Fibroblast of upper back skin (primary cell): Measurements from ENCODE around the gene NES.

Source experiments
- DNase-seq: peaks from one replicate; pipeline ENCODE4 v3.0.0-alpha.2; 2013

NES gene

GRCh38 chr1:156703336-156703735, 26.1 kb upstream of the NES start:
- no peak for DNase-seq

- DNase-seq = no peak
These were observed 23.7 kb upstream of the NES start for GRCh38 chr1:156700736-156701531.

- no peak for DNase-seq
These were observed 21.8 kb upstream of the NES start for GRCh38 chr1:156698995-156699394.

GRCh38 chr1:156697481-156697880, 20.3 kb upstream of the NES start:
- DNase-seq = no peak

DNA sequence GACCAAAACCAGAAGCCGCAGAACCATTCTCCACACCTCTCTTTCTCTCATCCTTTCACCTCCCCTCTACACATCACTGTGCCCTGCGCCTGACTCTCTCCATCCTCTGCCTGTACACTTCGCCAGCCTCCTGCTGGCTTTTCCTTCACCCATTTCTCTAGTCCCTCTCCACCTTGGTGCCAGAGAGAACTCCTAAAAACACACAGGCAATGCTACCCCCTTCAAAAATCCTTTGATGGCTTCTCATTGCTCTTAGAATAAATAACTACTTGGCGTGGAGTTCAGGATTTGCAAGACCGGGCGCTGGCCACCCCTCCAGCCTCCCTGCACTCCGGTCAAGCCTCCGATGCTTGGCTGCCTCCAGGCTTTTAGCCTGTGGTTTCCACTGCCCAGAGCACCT, 19.5 kb upstream of the NES start:
- no peak for DNase-seq

- no peak for DNase-seq
These were observed 17.4 kb upstream of the NES start for GRCh38 chr1:156694690-156694962.

- no peak for DNase-seq
These were observed 16.9 kb upstream of the NES start for GRCh38 chr1:156693848-156694689.

DNA sequence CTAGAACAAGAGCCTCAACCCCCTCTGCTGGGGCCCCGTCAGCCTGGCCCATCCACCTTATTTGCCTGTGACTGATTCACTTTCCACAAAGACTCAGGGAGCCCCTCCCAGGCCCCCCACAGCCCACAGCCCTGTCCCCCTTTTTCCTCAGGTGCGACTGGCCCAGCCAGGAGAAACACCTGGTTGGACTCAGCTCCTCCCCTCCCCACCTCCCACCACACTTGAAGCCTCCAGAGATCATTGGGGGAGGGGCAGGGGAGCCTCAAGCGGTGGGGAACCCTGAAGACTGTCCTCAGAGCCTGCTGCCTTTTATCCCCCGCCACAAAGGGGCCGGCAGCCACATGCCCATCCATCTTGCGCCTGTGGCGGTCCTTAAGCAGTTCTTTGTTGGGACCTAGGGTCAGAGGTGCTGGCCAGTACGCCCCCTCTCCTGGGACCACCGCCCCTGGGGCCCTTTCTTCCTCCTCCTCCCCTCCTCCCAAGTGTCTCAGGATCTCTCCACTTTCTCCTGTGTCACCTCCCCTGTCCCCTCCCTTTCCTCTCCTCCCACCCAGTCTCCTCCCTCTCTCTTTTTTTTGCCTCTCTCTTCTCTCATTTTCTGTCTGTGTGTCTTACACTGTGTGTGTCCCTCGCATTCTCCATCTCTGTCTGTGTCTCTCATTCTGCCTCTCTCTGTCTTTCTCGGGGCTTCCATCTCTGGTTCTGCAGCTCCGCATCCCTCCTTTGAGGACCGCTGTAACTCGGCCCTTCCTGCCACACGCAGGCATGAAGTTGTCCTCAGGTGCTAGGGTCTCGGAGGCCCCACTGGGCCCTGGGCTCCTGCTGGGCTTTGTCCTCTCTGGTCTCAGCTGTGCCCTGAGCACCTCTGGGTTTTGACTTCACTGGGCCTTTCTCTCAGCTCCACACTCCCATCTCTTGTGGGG, 16.0 kb upstream of the NES start:
- DNase-seq = peak; percentile 70

DNA sequence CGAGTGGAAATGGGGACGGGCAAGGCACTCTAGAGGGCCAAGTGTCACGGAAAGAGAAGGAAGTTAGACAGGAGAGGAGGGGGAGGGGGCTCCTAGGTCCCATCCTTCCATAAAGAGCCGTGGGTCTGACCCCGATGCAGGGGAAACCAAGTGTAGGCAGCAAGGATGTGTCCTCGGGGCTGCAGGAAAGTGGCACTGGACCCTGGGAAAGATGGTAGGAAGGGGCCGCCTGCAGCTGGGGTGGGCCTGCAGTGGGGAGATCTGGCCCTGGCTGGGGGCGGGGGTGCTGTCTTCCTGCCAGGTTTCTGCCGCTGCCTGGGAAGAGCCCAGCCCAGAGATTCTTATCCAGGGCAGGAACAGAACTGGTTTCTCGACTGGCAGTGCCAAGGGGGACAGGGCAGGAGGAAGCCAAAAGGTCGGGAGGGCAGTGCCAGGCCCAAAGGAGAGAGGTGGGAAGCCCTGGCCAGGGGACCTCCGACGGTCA, 15.3 kb upstream of the NES start:
- no peak for DNase-seq

DNA sequence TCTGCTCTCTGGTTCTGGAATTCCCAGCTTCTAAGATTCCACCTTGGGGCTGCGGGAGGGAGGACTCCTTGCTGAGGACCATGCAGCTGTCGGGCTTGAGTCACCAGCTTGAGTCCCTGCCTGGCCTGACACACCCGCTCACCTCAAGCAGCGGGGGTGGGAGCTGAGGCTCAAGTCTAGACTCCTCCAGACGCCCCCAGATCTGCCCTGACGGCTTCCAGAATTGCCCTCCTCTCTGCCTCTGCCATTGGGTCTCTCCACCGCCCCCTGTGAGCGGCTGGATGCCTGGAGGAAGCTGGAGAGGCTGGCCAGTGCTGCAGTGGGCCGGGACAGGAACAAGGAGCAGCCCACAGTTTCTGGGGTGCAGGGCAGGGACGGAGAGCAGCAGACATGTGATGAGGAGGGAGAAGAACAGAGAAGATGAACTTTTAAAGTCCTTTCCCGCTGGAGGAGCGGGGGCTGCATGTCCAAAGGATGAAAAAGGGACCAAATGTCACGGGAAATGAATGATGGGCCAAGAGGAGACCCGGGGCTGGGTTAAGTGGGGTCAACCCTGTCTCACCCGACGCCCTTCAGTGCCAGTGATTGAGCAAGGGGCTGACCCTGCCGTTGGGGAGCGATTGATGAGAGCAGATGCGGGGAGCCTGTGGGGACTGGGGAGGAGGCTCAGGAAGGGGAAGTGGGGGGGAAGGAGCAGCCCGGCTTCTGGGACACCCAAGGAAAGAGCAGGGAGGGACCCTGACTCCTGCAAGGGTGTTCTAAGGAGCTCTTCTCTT, 14.6 kb upstream of the NES start:
- DNase-seq = peak; percentile 60

- no peak for DNase-seq
These were observed 14.0 kb upstream of the NES start for GRCh38 chr1:156691191-156691590.

DNA sequence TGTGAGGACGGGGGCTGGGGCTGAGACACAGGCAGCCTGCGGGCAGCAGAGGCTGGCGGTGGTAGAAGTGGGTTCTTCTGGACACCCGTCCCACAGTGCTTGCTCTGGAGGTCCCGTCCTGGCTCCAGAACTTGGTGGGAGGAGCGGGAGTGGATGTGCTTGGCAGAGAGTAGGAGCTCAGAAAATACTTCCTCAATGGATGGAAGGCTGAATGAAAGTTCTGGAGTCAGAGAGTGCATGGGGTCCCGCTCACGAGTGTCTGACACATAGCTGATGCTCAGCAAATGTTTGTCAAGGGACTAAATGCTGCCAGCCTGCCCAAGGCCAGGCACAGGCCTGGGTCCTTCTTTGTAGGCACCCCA, 13.4 kb upstream of the NES start:
- DNase-seq = no peak

- DNase-seq = peak; percentile 41
These were observed 12.9 kb upstream of the NES start for GRCh38 chr1:156689953-156690674.

- DNase-seq = peak; percentile 89
These were observed 12.1 kb upstream of the NES start for GRCh38 chr1:156689035-156689952.

DNA sequence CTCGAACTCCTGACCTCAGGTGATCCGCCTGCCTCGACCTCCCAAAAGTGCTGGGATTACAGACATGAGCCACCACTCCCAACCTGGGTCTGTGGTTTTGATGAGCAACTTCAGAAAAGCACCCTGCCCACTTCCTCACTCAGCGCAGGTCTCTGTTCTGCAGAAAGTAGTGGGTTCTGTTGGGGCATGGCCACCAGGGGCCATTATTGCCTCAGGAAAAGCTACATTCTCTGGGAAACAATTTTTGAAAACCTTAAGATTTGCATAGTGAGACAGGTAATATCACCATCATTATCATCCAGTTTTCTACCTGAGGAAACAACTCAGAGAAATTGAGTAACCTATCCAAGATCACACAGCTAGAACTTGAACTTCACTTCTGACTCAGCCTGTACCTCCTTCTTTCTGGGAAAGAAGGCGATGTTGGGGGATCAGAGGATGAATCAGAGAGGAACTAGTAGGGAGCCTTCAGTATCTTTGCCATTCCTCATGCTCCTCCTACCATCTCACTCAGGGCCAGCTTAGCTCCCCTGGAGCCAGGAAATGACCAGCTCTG, 7.1 kb upstream of the NES start:
- peak; percentile 63 for DNase-seq

DNA sequence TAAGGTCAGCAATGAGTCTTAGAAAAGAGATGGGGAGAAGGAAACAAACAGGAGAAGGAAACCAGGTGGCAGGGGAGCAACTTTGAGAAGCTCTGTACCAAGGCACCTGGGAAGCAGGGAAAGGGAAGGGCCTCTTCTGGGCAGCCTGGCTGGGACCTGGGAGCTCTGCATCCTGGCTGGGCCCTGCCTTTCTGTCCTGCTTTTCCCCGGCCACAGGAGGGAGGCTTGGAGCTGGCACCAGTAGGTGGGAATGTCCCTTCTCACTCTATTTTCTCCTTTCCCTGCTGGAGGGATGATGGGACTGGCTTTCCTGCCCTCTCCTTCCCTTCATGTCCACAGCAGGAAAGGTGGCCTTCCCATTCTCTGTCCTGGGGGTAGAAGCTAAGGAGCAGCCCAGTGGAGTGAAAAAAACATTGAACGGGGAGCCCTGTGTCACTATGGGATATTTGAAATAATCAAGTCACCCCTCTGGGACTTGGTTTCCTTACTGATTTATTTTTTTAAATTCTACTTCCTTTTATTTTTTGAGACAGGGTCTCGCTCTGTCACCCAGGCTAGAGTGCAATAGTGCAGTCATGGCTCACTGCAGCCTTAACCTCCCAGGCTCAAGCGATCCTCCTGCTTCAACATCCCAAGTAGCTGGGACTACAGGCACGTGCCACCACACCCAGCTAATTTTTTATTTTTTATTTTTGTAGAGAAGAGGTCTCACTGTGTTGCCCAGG, 5.1 kb upstream of the NES start:
- no peak for DNase-seq

- no peak for DNase-seq
These were observed 4.2 kb upstream of the NES start for GRCh38 chr1:156681196-156681960.

DNA sequence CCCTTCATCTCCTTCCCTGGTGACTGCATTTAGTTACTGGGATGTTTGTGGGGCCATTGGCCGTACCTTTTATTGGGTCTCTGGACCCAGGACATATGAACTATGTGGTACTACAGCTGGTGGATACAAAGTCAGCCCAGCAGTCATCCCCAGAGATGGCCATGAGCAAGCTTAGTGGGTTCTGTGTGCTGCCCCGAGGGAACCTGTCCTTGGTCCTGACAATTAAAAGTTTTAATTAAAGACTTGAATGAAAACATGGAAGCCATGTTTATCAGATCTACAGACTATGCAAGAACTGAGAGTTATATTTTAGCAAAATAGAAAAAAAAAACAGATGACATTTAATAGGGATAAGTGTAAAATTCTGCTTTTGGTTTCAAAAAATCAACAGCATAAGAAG, 2.8 kb upstream of the NES start:
- DNase-seq = no peak
